GM10266 (cell line): ENCODE results near the gene ADGRF3.
"Not testable (repeated sequence)": the region's sequence is repeated elsewhere in the genome, so short reads cannot be mapped to it uniquely, and the experiment has no call there.

Source experiments
- DNase-seq: peaks from one replicate; pipeline ENCODE4 v3.0.0; 2012; ENCODE audit errors: extremely low spot score
- TF ChIP-seq, protein P1 (sequence below): IDR thresholded peaks from 2 replicates; pipeline ENCODE4 v1.5.1; 2012; ENCODE audit warnings: mild to moderate bottlenecking, low read depth; ENCODE audit not compliant: control insufficient read depth, insufficient read depth; ENCODE audit errors: missing control alignments

ADGRF3 gene

DNA sequence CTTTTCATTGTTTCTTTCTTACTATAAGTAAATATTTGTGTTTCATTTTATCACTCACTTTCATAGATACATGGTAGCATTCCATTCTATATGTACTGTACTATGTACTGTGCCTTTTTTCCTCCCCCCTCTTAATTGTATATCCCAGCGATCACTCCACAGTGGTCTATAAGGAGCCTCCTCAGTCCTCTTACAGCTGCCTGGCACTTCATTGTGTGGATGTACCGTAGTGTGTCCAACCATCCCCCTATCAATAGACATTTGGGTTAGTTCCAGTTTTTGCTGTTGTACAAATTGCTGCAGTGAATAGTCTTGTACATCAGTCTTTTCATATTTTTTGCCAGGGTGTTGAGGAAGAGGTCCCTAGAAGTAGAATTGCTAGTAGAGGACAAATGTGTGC lies 33.7 kb upstream of the ADGRF3 start:
- no peak for DNase-seq
- TF ChIP-seq, protein P1, sequence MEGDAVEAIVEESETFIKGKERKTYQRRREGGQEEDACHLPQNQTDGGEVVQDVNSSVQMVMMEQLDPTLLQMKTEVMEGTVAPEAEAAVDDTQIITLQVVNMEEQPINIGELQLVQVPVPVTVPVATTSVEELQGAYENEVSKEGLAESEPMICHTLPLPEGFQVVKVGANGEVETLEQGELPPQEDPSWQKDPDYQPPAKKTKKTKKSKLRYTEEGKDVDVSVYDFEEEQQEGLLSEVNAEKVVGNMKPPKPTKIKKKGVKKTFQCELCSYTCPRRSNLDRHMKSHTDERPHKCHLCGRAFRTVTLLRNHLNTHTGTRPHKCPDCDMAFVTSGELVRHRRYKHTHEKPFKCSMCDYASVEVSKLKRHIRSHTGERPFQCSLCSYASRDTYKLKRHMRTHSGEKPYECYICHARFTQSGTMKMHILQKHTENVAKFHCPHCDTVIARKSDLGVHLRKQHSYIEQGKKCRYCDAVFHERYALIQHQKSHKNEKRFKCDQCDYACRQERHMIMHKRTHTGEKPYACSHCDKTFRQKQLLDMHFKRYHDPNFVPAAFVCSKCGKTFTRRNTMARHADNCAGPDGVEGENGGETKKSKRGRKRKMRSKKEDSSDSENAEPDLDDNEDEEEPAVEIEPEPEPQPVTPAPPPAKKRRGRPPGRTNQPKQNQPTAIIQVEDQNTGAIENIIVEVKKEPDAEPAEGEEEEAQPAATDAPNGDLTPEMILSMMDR, result no peak

DNA sequence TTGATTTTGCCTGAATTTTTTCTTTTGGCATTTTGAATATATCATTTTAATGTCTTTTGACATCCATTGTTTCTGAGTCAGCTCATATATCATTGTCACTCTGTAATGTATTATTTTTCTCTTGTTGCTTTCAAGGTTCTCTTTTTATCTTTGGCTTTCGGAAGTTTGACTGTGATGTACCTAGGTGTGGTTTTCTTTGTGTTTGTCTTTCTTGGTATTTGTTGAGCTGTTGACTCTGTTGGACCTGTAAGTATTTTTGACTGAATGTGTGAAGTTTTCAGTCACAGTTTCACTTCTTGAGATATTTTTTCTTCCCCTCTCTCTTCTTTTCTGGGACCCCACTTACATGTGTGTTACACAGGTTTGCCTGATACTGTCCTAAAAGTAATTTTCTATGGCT lies 30.2 kb upstream of the ADGRF3 start:
- no peak for DNase-seq
- TF ChIP-seq, protein P1, result no peak

DNA sequence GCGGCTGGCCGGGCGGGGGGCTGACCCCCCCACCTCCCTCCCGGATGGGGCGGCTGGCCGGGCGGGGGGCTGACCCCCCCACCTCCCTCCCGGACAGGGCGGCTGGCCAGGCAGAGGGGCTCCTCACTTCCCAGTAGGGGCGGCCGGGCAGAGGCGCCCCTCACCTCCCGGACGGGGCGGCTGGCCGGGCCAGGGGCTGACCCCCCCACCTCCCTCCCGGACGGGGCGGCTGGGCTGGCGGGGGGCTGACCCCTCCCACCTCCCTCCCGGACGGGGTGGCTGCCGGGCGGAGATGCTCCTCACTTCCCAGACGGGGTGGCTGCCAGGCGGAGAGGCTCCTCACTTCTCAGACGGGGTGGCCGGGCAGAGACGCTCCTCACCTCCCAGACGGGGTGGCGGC lies 24.3 kb upstream of the ADGRF3 start:
- not testable (repeated sequence) for DNase-seq

DNA sequence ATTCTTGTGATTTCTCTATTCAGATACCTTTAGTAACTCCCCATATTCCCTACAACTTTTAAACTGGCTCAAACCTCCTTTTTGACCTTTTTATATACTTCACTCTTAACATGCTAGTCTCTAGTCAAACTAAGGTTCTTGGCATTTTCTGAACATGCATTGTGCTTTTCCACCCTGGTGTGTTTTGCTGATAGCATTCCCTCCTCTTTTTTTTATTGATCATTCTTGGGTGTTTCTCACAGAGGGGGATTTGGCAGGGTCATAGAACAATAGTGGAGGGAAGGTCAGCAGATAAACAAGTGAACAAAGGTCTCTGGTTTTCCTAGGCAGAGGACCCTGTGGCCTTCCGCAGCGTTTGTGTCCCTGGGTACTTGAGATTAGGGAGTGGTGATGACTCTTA lies 23.1 kb upstream of the ADGRF3 start:
- not testable (repeated sequence) for DNase-seq

DNA sequence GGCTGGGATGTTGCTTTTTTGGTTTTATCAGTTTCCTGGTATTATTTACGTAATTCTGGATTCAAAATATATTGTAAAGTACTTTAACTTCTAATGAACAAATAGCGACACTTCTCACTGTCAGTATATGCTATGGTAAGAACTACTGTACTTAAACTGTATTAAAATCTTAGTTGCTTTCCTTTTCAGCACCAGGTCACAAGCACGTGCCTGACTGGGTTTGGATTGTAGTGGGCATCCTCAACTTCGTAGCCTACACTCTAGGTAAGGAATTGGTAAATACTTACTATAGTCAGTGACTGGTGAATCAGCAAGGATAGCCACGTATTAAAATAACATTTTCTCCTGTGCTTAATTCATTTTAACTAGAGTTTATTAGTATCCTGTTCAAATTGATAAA lies 20.4 kb upstream of the ADGRF3 start:
- no peak for DNase-seq
- TF ChIP-seq, protein P1, result no peak

DNA sequence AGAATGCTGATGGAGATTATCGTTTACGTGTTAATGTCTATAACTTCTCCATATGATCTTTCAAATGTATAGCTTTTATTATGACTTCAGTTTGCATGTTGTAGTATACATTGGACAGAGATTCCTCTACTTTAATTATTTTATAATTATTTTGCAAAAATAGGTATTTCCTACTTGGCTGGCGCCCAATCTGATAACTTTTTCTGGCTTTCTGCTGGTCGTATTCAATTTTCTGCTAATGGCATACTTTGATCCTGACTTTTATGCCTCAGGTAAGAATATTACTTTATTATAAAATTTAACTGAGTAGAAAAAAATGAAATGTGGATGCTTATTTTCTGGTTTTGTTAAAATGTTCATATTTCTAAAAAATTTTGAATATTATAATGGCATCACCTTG lies 18.1 kb upstream of the ADGRF3 start:
- no peak for DNase-seq
- TF ChIP-seq, protein P1, result no peak

DNA sequence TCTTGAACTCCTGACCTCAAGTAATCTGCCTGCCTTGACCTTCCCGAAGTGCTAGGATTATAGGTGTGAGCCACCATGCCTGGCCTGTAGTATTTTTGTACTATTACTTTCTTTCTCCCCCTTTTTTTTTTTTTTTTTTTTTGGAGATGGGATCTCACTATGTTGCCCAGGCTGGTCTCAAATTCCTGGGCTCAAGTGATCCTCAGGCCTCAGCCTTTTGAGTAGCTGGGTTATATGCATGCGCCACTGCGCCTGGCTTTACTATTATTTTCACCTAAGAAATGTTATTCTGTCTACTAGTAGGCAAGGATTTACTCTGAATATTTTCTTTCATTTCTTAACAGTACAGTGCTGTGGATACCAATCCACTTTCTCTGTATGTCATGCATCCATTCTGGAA lies 17.4 kb upstream of the ADGRF3 start:
- TF ChIP-seq, protein P1, result no peak

DNA sequence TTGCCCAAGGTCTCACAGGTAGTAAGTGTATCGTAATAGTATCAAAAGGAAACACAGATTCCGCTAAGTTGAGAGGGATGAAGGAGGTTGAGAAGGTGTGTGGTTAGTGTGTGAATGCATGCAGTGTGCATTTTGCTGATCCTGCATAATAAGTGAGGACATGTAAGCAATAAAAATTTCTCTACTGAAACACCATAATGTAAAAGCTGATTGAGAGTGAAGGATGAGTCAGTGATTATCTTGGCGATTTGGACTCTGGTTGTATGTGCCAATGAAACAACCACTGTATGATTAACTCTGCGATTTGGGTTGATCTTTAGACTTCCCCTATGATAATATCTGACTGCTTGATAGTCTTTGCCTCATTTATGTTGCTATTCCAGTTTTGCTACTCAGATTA lies 16.7 kb upstream of the ADGRF3 start:
- TF ChIP-seq, protein P1, result no peak

More for the DNA sequence above, 17.4 kb upstream of the ADGRF3 start:
- DNase-seq, result no peak

More for the DNA sequence above, 16.7 kb upstream of the ADGRF3 start:
- no peak for DNase-seq
